ENCODE data around the gene JPH4. TPM values are rescaled to one million over a fixed set of nuclear protein-coding genes. Genes with fewer than 3 reads are reported as not detected.
A peak's percentile ranks its signal among the peaks of the same experiment; 100 is the strongest.

JPH4 gene
- total RNA-seq, 1 experiment from 2014 or later, result not detected

DNA sequence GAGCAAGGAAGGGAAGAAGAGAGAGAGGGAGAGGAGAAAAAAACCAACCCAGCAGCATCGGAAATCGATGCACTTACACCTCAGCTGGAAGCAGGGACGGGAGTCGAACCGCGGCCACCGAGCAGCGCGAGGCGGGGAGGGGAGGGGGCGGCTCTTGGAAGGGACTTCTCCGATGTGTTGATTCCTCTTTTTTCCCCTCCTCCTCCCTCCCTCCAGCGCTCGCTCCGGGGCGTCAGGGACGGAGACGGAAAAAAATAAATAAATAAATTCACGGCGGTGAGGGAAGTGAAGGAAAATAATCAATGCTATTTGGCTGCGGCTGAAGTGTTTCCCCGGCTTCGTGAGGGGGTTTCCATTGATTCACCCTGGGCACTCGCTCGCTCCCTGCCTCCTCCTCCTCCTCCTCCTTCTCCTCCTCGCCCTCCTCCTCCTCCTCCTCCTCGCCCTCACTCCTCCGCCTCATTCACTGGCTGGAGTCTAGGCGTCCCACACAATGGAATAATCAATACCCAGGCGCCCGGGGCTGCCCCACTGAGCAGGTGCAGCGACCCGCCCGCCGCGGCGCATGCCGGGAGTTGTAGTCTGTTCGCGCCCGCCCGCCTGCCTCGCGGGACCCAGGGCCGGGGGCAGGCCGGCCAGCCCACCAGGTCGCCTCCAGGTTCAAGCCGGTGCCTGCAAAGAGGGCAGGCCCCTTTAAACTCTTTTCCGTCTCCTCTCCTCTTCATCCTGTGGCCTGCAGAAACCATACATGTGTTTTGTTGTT lies 27.1 kb downstream of the JPH4 start, which contains the start of gene ZFHX2:
TSS of gene ZFHX2 (minus strand) at position 500 of the 763 bp plus-strand sequence. CDS start 16,440 bp downstream, outside the sequence.
- H3K36me3 ChIP-seq (ENCODE audit: insufficient read depth, low read length, poor library complexity, severe bottlenecking), result no peaks in the 10 kb centered on the region
- H3K9me3 ChIP-seq (ENCODE audit: low read depth, low read length, poor library complexity, severe bottlenecking), result no peaks in the 10 kb centered on the region
- BruUV-seq (replicated peaks), result no TSS peak
- TF ChIP-seq, protein P1, sequence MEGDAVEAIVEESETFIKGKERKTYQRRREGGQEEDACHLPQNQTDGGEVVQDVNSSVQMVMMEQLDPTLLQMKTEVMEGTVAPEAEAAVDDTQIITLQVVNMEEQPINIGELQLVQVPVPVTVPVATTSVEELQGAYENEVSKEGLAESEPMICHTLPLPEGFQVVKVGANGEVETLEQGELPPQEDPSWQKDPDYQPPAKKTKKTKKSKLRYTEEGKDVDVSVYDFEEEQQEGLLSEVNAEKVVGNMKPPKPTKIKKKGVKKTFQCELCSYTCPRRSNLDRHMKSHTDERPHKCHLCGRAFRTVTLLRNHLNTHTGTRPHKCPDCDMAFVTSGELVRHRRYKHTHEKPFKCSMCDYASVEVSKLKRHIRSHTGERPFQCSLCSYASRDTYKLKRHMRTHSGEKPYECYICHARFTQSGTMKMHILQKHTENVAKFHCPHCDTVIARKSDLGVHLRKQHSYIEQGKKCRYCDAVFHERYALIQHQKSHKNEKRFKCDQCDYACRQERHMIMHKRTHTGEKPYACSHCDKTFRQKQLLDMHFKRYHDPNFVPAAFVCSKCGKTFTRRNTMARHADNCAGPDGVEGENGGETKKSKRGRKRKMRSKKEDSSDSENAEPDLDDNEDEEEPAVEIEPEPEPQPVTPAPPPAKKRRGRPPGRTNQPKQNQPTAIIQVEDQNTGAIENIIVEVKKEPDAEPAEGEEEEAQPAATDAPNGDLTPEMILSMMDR (conservative IDR thresholded peaks at IDR 0.05; ENCODE audit: low read depth, low read length), result no peak
- TF ChIP-seq EZH2 (IDR thresholded peaks at IDR 0.05; ENCODE audit: borderline replicate concordance, low read depth, low read length, poor library complexity, severe bottlenecking), result no peak
- CTCF ChIA-PET, result no interaction called here
- H3K27me3 ChIP-seq (replicated peaks; ENCODE audit: insufficient read depth, low read depth, low read length, poor library complexity), result no peaks in the 10 kb centered on the region
- peak; percentile 88 for DNase-seq (ENCODE audit: low spot score)
- H3K4me1 ChIP-seq (ENCODE audit: insufficient read depth, low read length, poor library complexity, severe bottlenecking), result peaks cover 5% of the 10 kb centered on the region
- H3K4me3 ChIP-seq (ENCODE audit: low read depth, low read length, poor library complexity, severe bottlenecking), result peak within 1 kb of the TSS; percentile 87
- peak within 1 kb of the TSS; percentile 58 for H3K27ac ChIP-seq (ENCODE audit: low read depth, low read length, poor library complexity, severe bottlenecking)
- POLR2A ChIA-PET (ENCODE audit: low non-redundant PET), result interaction anchor here (0.9 kb wide), 1 partner anchor 12 kb away, joined by 3 read pairs; no protein-coding TSS in a partner anchor
- intact Hi-C loops (cut with micrococcal nuclease; ENCODE audit: unreplicated experiment), result no loop called here

DNA sequence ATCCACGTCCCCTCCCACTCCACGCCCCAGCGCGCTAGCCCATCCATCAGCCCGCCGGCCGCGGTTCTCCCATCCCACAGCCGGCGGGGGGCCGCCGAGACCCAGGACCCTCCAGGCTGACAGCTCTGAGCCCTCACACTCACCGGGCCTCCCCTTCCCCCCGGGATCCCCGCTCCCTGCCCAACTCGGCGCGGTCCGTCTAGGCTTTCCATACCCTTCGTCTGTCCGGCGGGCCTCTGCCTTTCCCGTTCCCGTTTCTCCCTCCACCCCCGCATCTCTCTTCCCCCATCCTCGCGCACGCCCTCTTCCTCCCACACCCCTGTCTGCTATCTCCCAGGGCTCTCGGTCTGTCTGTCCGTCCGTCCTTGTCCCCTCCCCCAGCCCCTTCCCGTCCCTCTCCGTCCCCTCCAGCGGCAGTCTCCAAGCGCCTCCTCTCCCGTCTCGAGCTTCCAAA lies 27.8 kb downstream of the JPH4 start:
- Histone ChIP-seq H3K4me1 (ENCODE audit: insufficient read depth, low read length, poor library complexity, severe bottlenecking) (peaks cover 5% of the 10 kb centered on the region), H3K36me3 (ENCODE audit: insufficient read depth, low read length, poor library complexity, severe bottlenecking) (no peaks in the 10 kb centered on the region), H3K4me3 (ENCODE audit: low read depth, low read length, poor library complexity, severe bottlenecking) (peak overlapping the region; percentile 87), H3K27ac (ENCODE audit: low read depth, low read length, poor library complexity, severe bottlenecking) (peak overlapping the region; percentile 58), H3K27me3 (replicated peaks; ENCODE audit: insufficient read depth, low read depth, low read length, poor library complexity) (no peaks in the 10 kb centered on the region), H3K9me3 (ENCODE audit: low read depth, low read length, poor library complexity, severe bottlenecking) (no peaks in the 10 kb centered on the region)
- TF ChIP-seq, protein P1 (conservative IDR thresholded peaks at IDR 0.05; ENCODE audit: low read depth, low read length), result no peak
- no peak for TF ChIP-seq EZH2 (IDR thresholded peaks at IDR 0.05; ENCODE audit: borderline replicate concordance, low read depth, low read length, poor library complexity, severe bottlenecking)
- ChIA-PET CTCF (no interaction called here), POLR2A (ENCODE audit: low non-redundant PET) (interaction anchor here (0.9 kb wide), 1 partner anchor 13 kb away, joined by 3 read pairs; no protein-coding TSS in a partner anchor)
- intact Hi-C loops (cut with micrococcal nuclease; ENCODE audit: unreplicated experiment), result no loop called here
- BruUV-seq (replicated peaks), result no TSS peak
- no peak for DNase-seq (ENCODE audit: low spot score)

DNA sequence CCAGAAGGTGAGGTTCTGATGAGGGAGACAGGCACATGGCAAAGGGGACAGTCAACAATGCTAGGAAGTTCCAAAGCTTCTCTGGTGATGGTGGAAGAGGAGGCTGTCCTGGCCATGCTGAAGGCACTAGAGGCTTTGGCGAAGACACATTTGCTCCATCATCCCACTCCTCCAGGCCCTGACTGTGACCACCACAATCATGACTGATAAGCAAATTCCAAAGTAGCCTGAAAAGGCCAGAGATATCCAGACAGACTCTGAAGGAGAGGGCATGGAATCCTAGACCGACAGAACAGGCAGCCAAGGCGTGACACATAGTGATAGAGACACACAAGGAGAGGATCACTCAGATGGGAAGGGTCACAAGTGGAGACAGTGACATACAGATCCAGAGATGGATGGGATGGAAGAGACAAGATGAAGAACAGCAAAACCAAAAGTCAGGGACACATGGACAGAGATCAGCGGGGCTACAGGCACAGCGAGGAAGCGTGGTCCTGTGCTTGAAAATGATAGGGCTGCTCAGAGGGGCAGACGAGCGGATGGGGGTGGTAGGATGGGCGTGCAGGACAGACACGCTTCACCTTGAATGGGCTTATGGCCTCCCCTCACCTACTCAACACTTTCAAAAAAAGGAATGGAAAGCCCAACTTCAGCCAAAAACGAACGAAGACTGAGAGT lies 28.3 kb downstream of the JPH4 start:
- intact Hi-C loops (cut with micrococcal nuclease; ENCODE audit: unreplicated experiment), result no loop called here
- H3K9me3 ChIP-seq (ENCODE audit: low read depth, low read length, poor library complexity, severe bottlenecking), result no peaks in the 10 kb centered on the region
- no peak for DNase-seq (ENCODE audit: low spot score)
- TF ChIP-seq, protein P1 (conservative IDR thresholded peaks at IDR 0.05; ENCODE audit: low read depth, low read length), result no peak
- TF ChIP-seq EZH2 (IDR thresholded peaks at IDR 0.05; ENCODE audit: borderline replicate concordance, low read depth, low read length, poor library complexity, severe bottlenecking), result no peak
- POLR2A ChIA-PET (ENCODE audit: low non-redundant PET), result interaction anchor here (0.9 kb wide), 1 partner anchor 13 kb away, joined by 3 read pairs; no protein-coding TSS in a partner anchor
- no TSS peak for BruUV-seq (replicated peaks)
- H3K27me3 ChIP-seq (replicated peaks; ENCODE audit: insufficient read depth, low read depth, low read length, poor library complexity), result no peaks in the 10 kb centered on the region
- H3K27ac ChIP-seq (ENCODE audit: low read depth, low read length, poor library complexity, severe bottlenecking), result no peak overlapping the region
- H3K4me3 ChIP-seq (ENCODE audit: low read depth, low read length, poor library complexity, severe bottlenecking), result peak overlapping the region; percentile 87
- CTCF ChIA-PET, result interaction anchor here (0.7 kb wide), 1 partner anchor 9 kb away, joined by 3 read pairs; no protein-coding TSS in a partner anchor
- peaks cover 5% of the 10 kb centered on the region for H3K4me1 ChIP-seq (ENCODE audit: insufficient read depth, low read length, poor library complexity, severe bottlenecking)
- H3K36me3 ChIP-seq (ENCODE audit: insufficient read depth, low read length, poor library complexity, severe bottlenecking), result no peaks in the 10 kb centered on the region

Data from A673 (cell line).